Right forelimb (tissue), 1 donor: Measurements from ENCODE around the gene NBPF1.
"Not testable (repeated sequence)": the region's sequence is repeated elsewhere in the genome, so short reads cannot be mapped to it uniquely, and the experiment has no call there.

Experiments
- DNase-seq: peaks from one replicate; pipeline ENCODE4 v3.0.0-alpha.2; 2018

NBPF1 gene

DNA sequence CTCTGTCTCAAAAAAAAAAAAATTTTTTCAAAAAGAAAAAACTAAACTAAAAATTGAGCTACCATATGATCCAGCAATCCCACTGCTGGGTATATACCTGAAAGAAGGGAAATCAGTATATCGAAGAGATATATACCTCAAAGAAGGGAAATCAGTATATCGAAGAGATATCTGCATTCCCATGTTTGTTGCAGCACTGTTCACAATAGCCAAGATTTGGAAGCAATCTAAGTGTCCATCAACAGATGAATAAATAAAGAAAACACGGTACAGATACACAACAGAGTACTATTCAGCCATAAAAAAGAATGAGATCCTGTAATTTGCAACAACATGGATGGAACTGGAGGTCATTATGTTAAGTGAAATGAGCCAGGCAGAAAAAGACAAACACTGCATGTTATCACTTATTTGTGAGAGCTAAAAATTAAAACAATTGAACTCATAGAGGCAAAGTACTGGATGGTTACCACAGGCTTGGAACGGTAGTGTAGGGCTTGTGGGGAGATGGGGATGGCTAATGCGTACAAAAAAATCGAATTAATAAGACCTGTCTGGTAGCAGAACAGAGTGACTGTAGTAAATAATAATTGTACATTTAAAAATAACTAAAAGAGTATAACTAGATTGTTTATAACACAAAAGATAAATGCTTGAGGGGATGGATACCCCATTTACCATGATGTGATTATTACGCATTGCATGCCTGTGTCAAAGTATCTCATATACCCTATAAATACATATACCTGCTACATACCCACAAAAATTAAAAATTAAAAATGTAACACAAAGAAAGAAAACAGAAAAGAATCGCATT, 28.0 kb upstream of the NBPF1 start:
- not testable (repeated sequence) for DNase-seq

DNA sequence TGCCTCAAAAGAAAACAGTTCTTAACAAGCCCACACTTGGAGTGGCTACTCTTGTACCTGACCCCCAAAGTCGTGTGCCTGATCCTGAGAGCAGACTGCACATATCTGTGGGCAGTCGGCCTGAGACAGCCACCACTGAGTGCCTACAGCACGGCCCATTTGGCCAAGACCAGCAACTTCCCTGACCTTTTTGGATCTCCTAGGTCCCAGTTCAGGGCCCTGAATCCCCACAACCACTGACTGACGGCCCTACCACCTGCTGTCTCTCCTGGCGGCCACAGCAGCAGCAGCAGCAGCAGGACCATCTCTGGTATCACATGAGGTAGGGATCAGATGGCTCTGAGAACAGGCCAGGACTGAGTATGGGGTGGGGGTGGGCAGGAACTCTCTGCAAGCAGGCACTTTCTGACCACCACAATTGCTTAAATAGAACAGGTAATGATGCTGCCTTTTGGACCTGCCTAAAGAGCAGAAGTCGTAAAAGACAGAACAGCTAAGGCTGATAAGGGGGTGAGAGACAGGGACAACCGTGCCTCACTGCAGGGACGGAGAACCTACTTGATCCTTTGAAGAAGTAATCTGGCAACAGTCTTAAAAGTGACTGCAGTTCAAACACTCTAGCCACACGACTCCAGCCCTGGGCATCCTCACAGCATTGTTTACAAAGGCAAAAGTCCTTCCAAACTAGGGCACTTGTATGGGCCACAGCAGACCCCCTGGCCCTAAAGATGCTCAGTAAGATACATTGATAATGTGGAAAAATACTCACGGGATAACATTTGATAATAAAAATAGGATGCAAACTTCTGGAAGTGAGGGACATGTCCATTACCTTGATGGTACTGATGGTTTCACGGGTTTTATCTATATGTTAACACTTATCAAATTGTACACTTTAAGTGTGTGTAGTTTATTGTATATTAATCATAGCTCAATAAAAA, 26.0 kb upstream of the NBPF1 start:
- peak; percentile 51 for DNase-seq

DNA sequence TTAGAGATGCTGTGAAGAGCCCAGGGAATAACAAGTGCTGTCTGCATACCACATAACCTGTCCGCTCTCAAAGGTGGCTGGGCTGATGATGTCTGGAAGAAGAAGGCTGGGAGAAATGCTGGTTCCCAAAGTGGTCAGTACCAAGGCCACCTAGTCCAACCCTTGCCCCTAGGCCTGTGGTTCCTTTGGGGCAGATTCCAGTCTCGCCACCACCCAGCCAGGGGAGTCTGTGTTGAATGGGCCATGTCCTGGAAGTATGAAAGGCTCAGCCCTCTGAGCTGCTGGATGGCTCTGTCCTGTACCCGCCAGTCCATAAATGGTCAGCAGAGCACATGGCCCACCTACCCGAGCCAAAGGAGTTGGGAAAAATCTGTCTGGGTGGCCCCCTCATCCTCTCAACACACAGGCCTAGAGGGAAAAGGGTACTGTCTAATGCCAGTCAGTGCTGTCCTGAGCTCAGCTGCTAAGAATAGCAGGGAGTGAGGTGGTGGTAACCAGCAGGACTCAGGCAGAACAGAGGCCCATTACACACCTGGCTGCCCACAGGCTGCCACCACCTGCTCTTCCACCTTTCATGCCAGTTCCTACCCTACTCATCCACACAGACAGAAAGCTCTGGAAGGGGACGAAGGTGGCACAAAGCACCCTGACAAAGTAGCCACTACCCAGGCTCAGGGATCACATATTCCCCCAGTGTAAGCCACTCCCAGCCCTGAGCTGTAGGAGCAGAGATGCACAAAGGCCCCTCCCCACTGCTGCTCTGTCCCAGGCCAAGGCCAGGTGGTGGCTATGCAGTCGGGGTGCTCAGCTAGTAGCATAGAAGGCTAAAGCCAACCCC, 24.8 kb upstream of the NBPF1 start:
- not testable (repeated sequence) for DNase-seq

DNA sequence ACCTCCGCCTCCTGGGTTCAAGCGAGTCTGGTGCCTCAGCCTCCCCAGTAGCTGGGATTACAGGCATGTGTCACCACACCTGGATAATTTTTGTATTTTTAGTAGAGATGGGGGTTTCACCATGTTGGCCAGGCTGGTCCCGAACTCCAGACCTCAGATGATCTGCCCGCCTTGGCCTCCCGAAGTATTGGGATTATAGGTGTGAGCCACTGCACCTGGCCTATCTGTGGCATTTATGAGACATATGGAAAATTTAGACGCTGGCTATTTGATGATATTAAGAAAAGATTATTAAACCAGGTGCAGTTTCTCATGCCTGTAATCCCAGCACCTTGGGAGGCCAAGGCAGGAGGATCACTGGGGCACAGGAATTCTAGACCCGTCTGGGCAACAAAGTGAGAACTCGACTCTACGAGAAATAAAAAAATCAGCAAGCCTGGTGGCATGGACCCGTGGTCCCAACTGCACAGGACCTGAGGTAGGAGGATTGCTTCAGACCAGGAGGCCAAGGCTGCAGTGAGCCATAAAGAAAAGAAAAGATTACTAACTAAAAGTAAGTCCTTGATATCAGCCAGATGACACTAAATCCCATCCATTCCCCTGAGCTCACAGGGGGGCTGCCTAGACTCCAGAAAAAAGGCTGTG, 23.3 kb upstream of the NBPF1 start:
- DNase-seq: not testable (repeated sequence)

DNA sequence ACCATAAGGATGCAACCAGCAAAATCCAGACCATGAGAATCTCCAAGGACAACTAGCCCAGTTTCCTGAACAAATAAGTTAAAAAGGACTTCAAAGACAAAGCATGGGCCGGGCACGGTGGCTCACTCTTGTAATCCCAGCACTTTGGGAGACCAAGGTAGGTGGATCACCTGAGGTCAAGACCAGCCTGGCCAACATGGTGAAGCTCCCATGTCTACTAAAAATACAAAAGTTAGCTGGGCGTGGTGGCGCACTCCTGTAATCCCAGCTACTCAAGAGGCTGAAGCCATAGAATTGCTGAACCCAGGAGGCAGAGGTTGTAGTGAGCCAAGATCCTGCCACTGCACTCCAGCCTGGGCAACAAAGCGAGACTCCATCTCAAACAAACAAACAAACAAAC, 22.6 kb upstream of the NBPF1 start:
- DNase-seq: not testable (repeated sequence)

DNA sequence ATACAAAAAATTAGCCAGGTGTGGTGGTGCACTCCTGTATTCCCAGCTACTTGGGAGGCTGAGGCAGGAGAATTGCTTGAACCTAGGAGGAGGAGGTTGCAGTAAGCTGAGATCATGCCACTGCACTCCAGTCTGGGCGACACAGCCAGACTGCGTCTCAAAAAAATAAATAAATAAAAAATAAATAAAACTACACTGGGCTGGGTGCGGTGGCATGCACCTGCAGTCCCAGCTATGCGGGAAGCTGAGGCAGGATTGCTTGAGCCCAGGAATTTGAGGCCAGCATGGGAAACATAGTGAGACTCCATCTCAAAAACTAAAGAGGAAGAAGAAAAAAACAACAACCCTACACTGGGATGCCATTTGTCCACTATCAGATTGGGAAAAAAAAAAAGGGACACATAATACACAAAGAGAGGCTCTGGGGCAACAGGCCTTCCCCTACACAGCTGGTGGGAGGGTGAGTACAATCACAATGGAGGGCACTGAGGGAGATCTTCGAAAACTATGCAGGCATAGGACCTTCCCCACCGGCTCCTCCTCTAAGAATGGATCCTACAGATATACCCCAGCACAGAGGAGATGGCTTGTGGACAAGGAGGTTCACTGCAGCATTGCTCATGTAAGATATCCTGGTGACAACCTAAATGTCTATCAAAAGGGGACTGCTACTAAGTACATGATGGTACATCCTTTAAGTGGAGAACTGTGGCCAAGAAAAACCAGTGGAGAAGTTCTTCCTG, 20.3 kb upstream of the NBPF1 start:
- DNase-seq: peak; percentile 40

DNA sequence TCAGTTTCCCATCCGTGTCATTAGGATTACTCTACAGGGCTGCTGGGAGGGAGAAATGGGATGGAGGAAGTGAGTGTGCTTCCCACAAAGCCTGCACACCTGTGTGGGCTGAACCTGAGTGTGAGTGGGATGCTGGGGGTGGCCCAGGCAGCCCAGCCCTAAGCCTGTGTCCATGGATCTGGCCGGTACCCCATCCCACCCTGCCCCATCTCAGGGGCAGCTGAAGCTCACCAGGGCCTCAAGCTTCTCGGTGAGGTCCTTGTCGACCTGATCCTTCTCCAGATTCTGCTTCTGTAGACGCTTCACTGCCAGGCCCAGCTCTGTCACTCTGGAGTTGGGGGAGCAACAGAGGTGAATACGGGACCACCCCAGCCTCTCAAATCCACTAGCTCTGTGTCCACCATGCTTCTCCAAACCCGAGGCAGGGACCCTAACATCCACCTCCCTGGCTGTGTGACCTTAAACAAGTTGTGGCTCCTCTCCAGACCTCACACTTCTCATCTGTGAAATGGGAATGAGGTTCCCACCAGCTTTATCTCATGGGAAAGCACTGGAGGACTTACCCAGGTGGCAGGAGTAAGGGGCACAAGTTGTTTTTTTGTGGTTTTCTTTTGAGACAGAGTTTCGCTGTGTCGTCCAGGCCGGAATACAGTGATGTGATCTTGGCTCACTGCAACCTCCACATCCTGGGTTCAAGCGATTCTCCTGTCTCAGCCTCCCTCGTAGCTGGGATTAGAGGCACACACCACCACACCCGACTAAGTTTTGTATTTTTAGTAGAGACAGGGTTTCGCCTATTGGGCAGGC, 18.9 kb upstream of the NBPF1 start:
- not testable (repeated sequence) for DNase-seq

- DNase-seq: peak; percentile 38
These were observed 18.1 kb upstream of the NBPF1 start for GRCh38 chr1:16631248-16632043.

- DNase-seq: peak; percentile 36
These were observed 17.4 kb upstream of the NBPF1 start for GRCh38 chr1:16630661-16631247.

DNA sequence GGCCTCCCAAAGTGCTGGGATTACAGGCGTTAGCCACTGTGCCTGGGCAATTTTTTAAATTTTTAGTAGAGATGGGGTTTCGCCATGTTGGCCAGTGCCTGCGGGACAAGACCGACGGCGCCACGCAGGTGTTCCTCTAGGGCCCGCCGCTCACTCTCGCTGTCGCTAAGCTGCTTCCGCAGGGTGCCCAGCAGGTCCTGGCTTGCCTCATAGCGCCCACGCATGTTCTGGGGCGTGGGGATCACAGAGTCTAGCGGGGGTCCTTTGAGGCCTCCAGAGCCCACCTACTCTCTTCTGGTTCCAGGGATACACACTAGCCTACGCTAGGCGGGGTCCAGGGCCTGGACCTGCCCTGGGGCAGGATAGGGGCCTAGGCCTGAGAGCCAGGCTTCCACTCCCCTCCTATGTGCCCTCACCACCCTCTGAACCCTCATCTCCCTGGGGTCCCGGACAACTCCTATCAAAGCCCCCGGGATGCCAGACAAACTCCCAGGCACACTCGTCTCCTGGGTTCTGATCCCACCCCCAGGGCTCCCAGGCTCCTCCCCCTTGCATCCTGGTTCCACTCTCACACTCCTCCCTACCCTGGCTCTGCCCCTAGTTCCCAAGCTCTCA, 16.7 kb upstream of the NBPF1 start:
- peak; percentile 39 for DNase-seq

DNA sequence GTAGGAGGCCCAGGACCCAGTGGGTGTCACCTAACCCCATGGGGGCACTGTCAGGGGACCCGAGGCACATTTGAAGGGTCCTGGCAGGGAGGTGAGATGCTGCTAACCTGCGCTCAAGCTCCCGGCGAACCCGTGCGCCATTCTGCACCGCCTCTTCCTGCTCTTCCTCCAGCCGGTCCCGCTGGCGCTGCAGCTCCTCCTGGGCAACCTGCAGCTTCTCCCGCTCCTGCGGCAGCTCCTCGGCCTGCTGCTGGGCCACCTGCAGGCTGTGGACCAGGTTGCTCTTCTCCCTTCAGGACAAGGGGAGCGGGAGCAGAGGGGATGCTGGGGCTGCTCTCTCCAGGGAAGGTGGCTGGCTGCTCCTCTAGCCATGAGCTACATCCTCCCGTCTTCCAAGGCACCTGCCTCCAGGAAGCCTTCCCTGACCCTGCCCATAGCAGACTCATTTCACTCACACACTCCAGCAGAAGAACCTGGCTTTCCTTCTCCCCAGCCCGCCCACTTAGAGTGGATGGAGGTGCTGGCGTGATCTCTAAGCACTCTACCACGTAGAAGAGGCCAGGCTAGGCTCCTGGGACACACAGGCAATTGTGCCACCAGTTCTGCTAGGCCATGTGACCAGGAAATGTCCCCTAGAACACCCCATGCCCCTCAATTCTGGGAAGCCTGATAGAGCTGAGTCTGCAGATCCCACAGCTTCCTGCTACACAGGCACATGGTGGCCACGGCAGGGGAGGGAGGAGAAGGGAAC, 15.2 kb upstream of the NBPF1 start:
- no peak for DNase-seq

- DNase-seq: not testable (repeated sequence)
These were observed 13.1 kb upstream of the NBPF1 start for GRCh38 chr1:16626409-16626983.

DNA sequence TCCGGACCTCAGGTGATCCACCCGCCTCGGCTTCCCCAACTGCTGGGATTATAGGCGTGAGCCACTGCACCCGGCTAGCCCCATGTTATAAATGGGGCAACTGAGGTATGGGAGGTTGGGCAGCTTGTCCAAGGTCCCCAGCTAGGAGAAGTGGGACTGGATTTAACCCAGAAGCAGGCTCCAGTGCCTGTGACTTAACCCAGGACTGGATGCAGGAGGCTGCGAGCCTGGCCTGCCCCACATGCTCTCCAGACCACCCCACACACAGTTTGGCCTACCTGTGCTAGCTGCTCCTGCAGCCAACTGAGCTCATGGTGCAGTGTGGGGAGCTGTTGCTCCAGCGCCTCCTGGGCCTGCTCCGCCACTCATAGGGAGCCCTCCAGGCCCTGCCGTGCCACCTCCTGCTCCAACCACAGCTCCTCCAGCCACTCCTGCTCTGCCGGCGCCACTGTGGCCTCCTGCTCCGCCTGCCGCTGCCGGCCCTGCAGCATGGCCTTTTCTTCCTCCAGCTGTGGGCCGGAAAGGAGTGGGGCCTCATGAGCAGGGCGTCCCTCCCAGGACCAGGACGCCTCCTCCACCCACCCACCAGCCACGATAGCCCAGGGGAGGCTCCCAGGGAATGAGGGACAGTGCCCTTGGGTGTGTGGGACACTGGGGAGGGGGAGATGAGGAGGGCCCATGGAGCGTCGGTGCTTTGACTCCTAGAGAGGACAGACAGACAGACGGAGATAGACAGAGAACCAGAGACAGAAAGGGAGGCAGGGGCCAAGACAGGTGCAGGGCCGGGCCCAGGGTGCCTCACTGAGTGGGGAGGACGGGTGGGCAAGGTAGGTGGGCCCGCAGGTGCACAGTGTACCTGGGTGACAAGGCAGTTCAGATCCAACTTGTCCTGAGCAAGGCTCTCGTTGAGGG, 12.4 kb upstream of the NBPF1 start:
- no peak for DNase-seq

DNA sequence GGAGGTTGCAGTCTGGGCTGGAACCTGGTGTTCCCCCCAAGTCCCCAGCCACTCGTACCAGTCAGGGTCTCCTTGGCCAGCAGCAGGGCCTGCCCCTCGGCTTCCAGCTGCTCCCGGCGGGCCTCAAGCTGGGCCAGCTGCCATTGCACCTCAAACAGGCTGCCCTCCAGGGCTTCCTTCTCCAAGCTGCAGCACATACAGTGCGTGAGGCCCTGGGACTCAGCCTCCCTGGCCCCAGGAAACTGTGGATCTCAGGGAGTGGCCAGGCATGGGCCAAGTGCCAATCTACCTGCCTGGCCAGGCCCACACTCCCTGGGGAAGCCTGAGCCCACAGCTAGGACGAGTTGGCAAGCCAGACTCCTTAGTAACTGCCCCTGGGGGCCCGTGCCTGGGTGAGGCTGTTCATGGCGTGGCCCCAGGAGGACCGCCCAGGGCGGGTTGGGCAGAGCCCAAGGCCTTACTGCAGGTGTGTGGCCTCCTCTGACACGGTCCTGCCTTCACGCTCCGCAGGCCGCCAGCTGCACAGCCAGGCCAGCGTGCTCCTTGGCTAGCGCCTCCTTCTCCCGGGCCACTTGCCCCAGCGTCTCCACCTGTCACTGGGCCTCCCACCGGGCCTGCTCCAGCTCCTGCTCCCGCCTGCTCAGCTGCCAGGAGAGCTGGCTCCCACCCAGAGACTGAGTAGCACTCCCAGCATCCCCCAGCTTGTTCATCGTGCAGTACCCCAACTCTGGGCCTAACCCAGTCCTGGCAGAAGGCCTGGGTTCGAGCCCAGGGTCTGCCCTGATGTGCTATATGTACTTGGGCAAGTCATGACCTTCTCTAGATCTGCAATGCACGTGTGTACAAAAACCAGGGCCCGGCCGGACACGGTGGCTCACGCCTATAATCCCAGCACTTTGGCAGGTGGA, 10.7 kb upstream of the NBPF1 start:
- peak; percentile 67 for DNase-seq

DNA sequence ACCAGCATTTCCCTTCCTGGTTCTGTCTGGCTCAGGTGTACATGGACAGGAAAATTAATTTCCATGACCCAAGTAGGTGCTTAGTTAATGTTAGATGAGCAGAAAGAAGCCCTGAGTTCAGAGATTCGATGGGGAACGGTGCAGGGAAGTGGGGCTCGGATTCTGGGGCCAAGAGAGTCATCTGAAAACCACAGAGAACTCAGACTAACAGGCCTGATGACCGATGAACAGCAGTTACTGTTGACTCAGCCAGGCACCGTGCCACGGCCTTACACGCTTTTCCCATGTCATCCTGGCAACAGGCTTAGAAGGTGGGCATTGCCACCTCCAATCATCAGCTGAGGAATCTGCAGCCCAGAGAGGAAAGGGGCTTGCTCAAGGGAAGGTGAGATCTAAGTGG, 10.0 kb upstream of the NBPF1 start:
- not testable (repeated sequence) for DNase-seq
